ENCODE results near the gene SLC4A8.

The SLC4A8 gene

GRCh38 chr12:51401020-51401419 lies 23.6 kb upstream of the SLC4A8 start:
- Histone ChIP-seq H3K23ac (ENCODE audit: low read length in 2 of 2) (no peak overlapping the region), H2AK5ac (ENCODE audit: low read length, severe bottlenecking) (no peak overlapping the region), H3K27ac (ENCODE audit: low read length, poor library complexity, severe bottlenecking) (no peak overlapping the region), H3K14ac (ENCODE audit: low read length in 2 of 2) (no peak overlapping the region), H2BK15ac (ENCODE audit: low read depth, poor library complexity, severe bottlenecking) (no peak overlapping the region), H2AFZ (ENCODE audit: low read depth, low read length) (no peak overlapping the region), H3K9ac (ENCODE audit: low read length) (no peak overlapping the region), H3K18ac (ENCODE audit: low read depth in 1 of 2, low read length in 2 of 2) (no peak overlapping the region), H3K9me3 (ENCODE audit: control insufficient read depth, low read length) (no peaks in the 10 kb centered on the region), H3K4me3 (ENCODE audit: insufficient read depth in 1 of 2, low read depth in 1 of 2, low read length in 2 of 2) (no peak overlapping the region), H3K27me3 (ENCODE audit: control insufficient read depth in 1 of 2, insufficient read depth in 1 of 2, low read length in 2 of 2) (peaks cover 0 to 4% of the 10 kb centered on the region in 2 experiments), H2BK120ac (ENCODE audit: low read depth, low read length) (no peak overlapping the region), H3K4ac (ENCODE audit: low read depth in 1 of 2, low read length in 2 of 2) (no peak overlapping the region), H4K91ac (ENCODE audit: low read length) (no peak overlapping the region), H3K36me3 (ENCODE audit: control insufficient read depth in 1 of 2, insufficient read depth in 2 of 2, low read depth in 1 of 2, low read length in 2 of 2) (no peaks in the 10 kb centered on the region), H3K79me1 (replicated peaks; ENCODE audit: low read length, poor library complexity, severe bottlenecking) (no peaks in the 10 kb centered on the region), H3K4me2 (ENCODE audit: low read length, poor library complexity, severe bottlenecking) (no peak overlapping the region), H4K8ac (ENCODE audit: low read length) (no peak overlapping the region), H2BK5ac (ENCODE audit: low read depth, low read length, poor library complexity, severe bottlenecking) (no peak overlapping the region), H3K4me1 (ENCODE audit: control insufficient read depth, insufficient read depth, low read depth, low read length) (no peaks in the 10 kb centered on the region), H2BK12ac (ENCODE audit: low read length in 2 of 2) (no peak overlapping the region)
- no peak for DNase-seq
- 97% methylated on average over 14 of the region's 14 CpGs for WGBS

GRCh38 chr12:51401486-51401885 lies 23.1 kb upstream of the SLC4A8 start:
- H3K4me3 ChIP-seq (ENCODE audit: insufficient read depth in 1 of 2, low read depth in 1 of 2, low read length in 2 of 2), result no peak overlapping the region
- no peaks in the 10 kb centered on the region for H3K79me1 ChIP-seq (replicated peaks; ENCODE audit: low read length, poor library complexity, severe bottlenecking)
- H4K91ac ChIP-seq (ENCODE audit: low read length), result no peak overlapping the region
- H3K27ac ChIP-seq (ENCODE audit: low read length, poor library complexity, severe bottlenecking), result no peak overlapping the region
- H4K8ac ChIP-seq (ENCODE audit: low read length), result no peak overlapping the region
- H3K23ac ChIP-seq (ENCODE audit: low read length in 2 of 2), result no peak overlapping the region
- no peak overlapping the region for H2AFZ ChIP-seq (ENCODE audit: low read depth, low read length)
- H2BK5ac ChIP-seq (ENCODE audit: low read depth, low read length, poor library complexity, severe bottlenecking), result no peak overlapping the region
- H3K4me1 ChIP-seq (ENCODE audit: control insufficient read depth, insufficient read depth, low read depth, low read length), result no peaks in the 10 kb centered on the region
- 96% methylated on average over 13 of the region's 13 CpGs for WGBS
- H3K4me2 ChIP-seq (ENCODE audit: low read length, poor library complexity, severe bottlenecking), result no peak overlapping the region
- no peak overlapping the region for H2BK12ac ChIP-seq (ENCODE audit: low read length in 2 of 2)
- H3K14ac ChIP-seq (ENCODE audit: low read length in 2 of 2), result no peak overlapping the region
- H3K18ac ChIP-seq (ENCODE audit: low read depth in 1 of 2, low read length in 2 of 2), result no peak overlapping the region
- no peak for DNase-seq
- H2AK5ac ChIP-seq (ENCODE audit: low read length, severe bottlenecking), result no peak overlapping the region
- H3K27me3 ChIP-seq (ENCODE audit: control insufficient read depth in 1 of 2, insufficient read depth in 1 of 2, low read length in 2 of 2), result peaks cover 0 to 4% of the 10 kb centered on the region in 2 experiments
- H3K9me3 ChIP-seq (ENCODE audit: control insufficient read depth, low read length), result no peaks in the 10 kb centered on the region
- no peaks in the 10 kb centered on the region for H3K36me3 ChIP-seq (ENCODE audit: control insufficient read depth in 1 of 2, insufficient read depth in 2 of 2, low read depth in 1 of 2, low read length in 2 of 2)
- no peak overlapping the region for H3K9ac ChIP-seq (ENCODE audit: low read length)
- no peak overlapping the region for H2BK120ac ChIP-seq (ENCODE audit: low read depth, low read length)
- no peak overlapping the region for H2BK15ac ChIP-seq (ENCODE audit: low read depth, poor library complexity, severe bottlenecking)
- no peak overlapping the region for H3K4ac ChIP-seq (ENCODE audit: low read depth in 1 of 2, low read length in 2 of 2)

GRCh38 chr12:51401900-51402299 lies 22.7 kb upstream of the SLC4A8 start:
- no peaks in the 10 kb centered on the region for H3K4me1 ChIP-seq (ENCODE audit: control insufficient read depth, insufficient read depth, low read depth, low read length)
- H4K91ac ChIP-seq (ENCODE audit: low read length), result no peak overlapping the region
- H3K4me2 ChIP-seq (ENCODE audit: low read length, poor library complexity, severe bottlenecking), result no peak overlapping the region
- peaks cover 0 to 4% of the 10 kb centered on the region in 2 experiments for H3K27me3 ChIP-seq (ENCODE audit: control insufficient read depth in 1 of 2, insufficient read depth in 1 of 2, low read length in 2 of 2)
- H2BK15ac ChIP-seq (ENCODE audit: low read depth, poor library complexity, severe bottlenecking), result no peak overlapping the region
- no peak overlapping the region for H2AFZ ChIP-seq (ENCODE audit: low read depth, low read length)
- no peak overlapping the region for H3K4me3 ChIP-seq (ENCODE audit: insufficient read depth in 1 of 2, low read depth in 1 of 2, low read length in 2 of 2)
- H3K4ac ChIP-seq (ENCODE audit: low read depth in 1 of 2, low read length in 2 of 2), result no peak overlapping the region
- no peaks in the 10 kb centered on the region for H3K9me3 ChIP-seq (ENCODE audit: control insufficient read depth, low read length)
- WGBS, result 67% methylated on average over 1 of the region's 1 CpG
- no peak overlapping the region for H3K14ac ChIP-seq (ENCODE audit: low read length in 2 of 2)
- H2AK5ac ChIP-seq (ENCODE audit: low read length, severe bottlenecking), result no peak overlapping the region
- H3K18ac ChIP-seq (ENCODE audit: low read depth in 1 of 2, low read length in 2 of 2), result no peak overlapping the region
- no peak overlapping the region for H3K9ac ChIP-seq (ENCODE audit: low read length)
- H2BK5ac ChIP-seq (ENCODE audit: low read depth, low read length, poor library complexity, severe bottlenecking), result no peak overlapping the region
- no peak overlapping the region for H3K27ac ChIP-seq (ENCODE audit: low read length, poor library complexity, severe bottlenecking)
- H3K23ac ChIP-seq (ENCODE audit: low read length in 2 of 2), result no peak overlapping the region
- no peaks in the 10 kb centered on the region for H3K79me1 ChIP-seq (replicated peaks; ENCODE audit: low read length, poor library complexity, severe bottlenecking)
- no peak overlapping the region for H2BK12ac ChIP-seq (ENCODE audit: low read length in 2 of 2)
- H3K36me3 ChIP-seq (ENCODE audit: control insufficient read depth in 1 of 2, insufficient read depth in 2 of 2, low read depth in 1 of 2, low read length in 2 of 2), result no peaks in the 10 kb centered on the region
- DNase-seq, result no peak
- H4K8ac ChIP-seq (ENCODE audit: low read length), result no peak overlapping the region
- no peak overlapping the region for H2BK120ac ChIP-seq (ENCODE audit: low read depth, low read length)

GRCh38 chr12:51403159-51403558 lies 21.5 kb upstream of the SLC4A8 start:
- no peak for DNase-seq
- Histone ChIP-seq H3K4me3 (ENCODE audit: insufficient read depth in 1 of 2, low read depth in 1 of 2, low read length in 2 of 2) (no peak overlapping the region), H2AFZ (ENCODE audit: low read depth, low read length) (no peak overlapping the region), H3K27ac (ENCODE audit: low read length, poor library complexity, severe bottlenecking) (no peak overlapping the region), H2AK5ac (ENCODE audit: low read length, severe bottlenecking) (no peak overlapping the region), H2BK120ac (ENCODE audit: low read depth, low read length) (no peak overlapping the region), H3K36me3 (ENCODE audit: control insufficient read depth in 1 of 2, insufficient read depth in 2 of 2, low read depth in 1 of 2, low read length in 2 of 2) (no peaks in the 10 kb centered on the region), H3K9me3 (ENCODE audit: control insufficient read depth, low read length) (no peaks in the 10 kb centered on the region), H2BK12ac (ENCODE audit: low read length in 2 of 2) (no peak overlapping the region), H2BK5ac (ENCODE audit: low read depth, low read length, poor library complexity, severe bottlenecking) (no peak overlapping the region), H3K18ac (ENCODE audit: low read depth in 1 of 2, low read length in 2 of 2) (no peak overlapping the region), H4K8ac (ENCODE audit: low read length) (no peak overlapping the region), H3K4me2 (ENCODE audit: low read length, poor library complexity, severe bottlenecking) (no peak overlapping the region), H3K4me1 (ENCODE audit: control insufficient read depth, insufficient read depth, low read depth, low read length) (no peaks in the 10 kb centered on the region), H3K23ac (ENCODE audit: low read length in 2 of 2) (no peak overlapping the region), H3K27me3 (ENCODE audit: control insufficient read depth in 1 of 2, insufficient read depth in 1 of 2, low read length in 2 of 2) (peaks cover 0 to 4% of the 10 kb centered on the region in 2 experiments), H3K14ac (ENCODE audit: low read length in 2 of 2) (no peak overlapping the region), H4K91ac (ENCODE audit: low read length) (no peak overlapping the region), H3K4ac (ENCODE audit: low read depth in 1 of 2, low read length in 2 of 2) (no peak overlapping the region), H3K9ac (ENCODE audit: low read length) (no peak overlapping the region), H2BK15ac (ENCODE audit: low read depth, poor library complexity, severe bottlenecking) (no peak overlapping the region), H3K79me1 (replicated peaks; ENCODE audit: low read length, poor library complexity, severe bottlenecking) (no peaks in the 10 kb centered on the region)
- 98% methylated on average over 6 of the region's 6 CpGs for WGBS
